ENCODE results near the gene TNFRSF18.

Gene TNFRSF18

DNA sequence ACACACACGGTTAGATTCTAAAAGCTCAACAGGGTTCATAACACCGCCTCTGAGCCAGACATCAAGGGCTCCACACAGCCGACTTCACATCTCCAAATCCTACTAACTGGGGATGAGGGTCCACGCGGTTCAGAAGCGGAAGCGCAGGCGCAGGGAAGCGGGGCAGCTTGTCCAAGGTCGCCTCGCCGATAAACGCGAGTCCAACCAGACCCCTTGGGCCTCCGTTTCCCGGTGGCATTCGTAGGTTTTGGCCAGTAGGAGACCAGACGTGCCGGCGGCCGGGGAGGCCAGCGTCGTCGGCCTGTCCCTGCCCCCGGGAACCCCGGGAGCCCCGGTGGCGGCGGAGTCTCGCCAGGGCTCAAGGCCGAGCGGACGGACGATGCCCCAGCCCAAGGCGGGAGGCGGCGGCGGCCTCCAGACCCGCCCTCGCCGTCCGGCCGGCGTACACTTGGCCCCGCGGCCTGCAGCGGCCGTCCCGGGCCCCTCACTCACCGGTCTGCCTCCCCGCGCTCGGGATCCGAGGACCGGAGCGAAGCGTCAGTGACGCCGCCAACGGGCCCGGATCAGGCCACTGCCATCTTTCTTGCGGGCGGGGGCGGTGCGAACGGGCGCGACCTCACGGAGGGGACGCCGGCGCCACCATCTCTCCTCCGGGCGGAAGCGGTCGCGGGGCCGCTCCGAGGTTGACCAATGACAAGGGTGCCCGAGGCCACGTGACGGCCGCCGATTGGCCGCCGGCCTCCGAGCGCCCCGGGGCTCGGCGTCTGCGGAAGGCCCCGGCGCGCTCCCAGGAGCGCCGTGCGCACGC is 25.2 kb upstream of the TNFRSF18 start, which contains the start of gene SDF4:
Gene SDF4 (minus strand): TSS at position 602 of the 808 bp plus-strand sequence. CDS start 3,229 bp downstream, outside the sequence.
- TF ChIP-seq CTCF (IDR thresholded peaks at IDR 0.05; ENCODE audit: low read depth, low read length, missing control alignments): no peak
- peak; percentile 82 for DNase-seq (ENCODE audit: extremely low read depth, low read depth)
- H3K4me3 ChIP-seq (replicated peaks; ENCODE audit: low read depth, low read length): peak within 1 kb of the TSS; percentile 96

- peak; percentile 37 for TF ChIP-seq CTCF (IDR thresholded peaks at IDR 0.05; ENCODE audit: low read depth, low read length, missing control alignments)
- peak overlapping the region; percentile 96 for H3K4me3 ChIP-seq (replicated peaks; ENCODE audit: low read depth, low read length)
- DNase-seq (ENCODE audit: extremely low read depth, low read depth): peak; percentile 44
Measured at GRCh38 chr1:1230656-1231399, 24.4 kb upstream of the TNFRSF18 start.

DNA sequence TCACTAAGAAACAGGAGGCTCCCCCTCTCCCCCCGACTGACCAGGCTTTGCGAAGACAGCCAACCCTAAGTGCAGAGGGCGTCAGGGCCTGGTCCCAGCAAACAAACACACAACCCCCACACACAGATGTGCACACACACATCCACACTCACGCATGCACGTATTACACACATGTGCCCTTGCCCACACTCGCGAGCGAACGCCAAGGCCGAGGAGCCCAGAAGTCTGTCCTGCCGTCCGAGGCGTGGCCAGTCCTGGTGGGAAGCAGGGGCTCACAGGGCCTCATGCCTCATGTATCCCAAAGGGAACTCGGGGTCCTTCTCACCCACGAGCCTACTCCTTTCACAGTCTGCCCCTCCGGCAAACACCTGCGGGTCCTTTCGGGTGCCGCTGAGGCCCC is 23.4 kb upstream of the TNFRSF18 start:
- peak overlapping the region; percentile 96 for H3K4me3 ChIP-seq (replicated peaks; ENCODE audit: low read depth, low read length)
- TF ChIP-seq CTCF (IDR thresholded peaks at IDR 0.05; ENCODE audit: low read depth, low read length, missing control alignments): no peak
- no peak for DNase-seq (ENCODE audit: extremely low read depth, low read depth)

DNA sequence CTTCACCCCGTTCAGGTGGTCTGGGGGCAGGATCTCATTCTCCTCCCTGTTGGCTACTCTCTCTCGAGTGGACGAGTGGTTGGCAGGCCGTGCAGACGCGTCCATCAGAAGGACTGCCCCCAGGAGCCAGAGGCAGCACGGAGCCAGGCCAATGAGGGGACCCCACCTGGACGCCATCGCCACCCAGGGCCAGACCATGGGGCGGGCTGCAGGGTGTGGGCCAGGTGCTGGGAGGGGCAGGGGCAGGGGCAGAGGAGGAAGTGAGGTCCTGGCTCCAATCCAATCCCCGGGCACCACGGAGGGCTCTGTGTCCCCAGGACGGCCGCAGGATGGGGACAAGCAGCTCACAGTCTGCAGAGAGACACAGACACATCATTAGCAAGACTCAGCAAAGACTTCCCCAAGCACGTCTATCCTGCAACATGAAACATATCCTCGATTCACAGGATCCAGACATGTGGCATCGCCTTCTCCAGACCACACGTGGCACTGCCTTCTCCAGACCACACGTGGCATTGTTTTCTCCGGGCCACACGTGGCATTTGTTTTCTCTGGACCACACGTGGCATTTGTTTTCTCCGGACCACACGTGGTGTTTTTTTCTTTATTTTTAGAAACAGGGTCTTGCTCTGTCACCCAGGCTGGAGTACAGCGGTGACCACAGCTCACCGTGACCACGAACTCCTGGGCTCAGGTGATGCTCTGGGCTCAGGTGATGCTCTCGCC is 22.4 kb upstream of the TNFRSF18 start:
- TF ChIP-seq CTCF (IDR thresholded peaks at IDR 0.05; ENCODE audit: low read depth, low read length, missing control alignments): no peak
- DNase-seq (ENCODE audit: extremely low read depth, low read depth): no peak
- no peak overlapping the region for H3K4me3 ChIP-seq (replicated peaks; ENCODE audit: low read depth, low read length)

GRCh38 chr1:1228187-1228586 is 21.8 kb upstream of the TNFRSF18 start:
- no peak for DNase-seq (ENCODE audit: extremely low read depth, low read depth)
- TF ChIP-seq CTCF (IDR thresholded peaks at IDR 0.05; ENCODE audit: low read depth, low read length, missing control alignments): no peak
- H3K4me3 ChIP-seq (replicated peaks; ENCODE audit: low read depth, low read length): no peak overlapping the region

DNA sequence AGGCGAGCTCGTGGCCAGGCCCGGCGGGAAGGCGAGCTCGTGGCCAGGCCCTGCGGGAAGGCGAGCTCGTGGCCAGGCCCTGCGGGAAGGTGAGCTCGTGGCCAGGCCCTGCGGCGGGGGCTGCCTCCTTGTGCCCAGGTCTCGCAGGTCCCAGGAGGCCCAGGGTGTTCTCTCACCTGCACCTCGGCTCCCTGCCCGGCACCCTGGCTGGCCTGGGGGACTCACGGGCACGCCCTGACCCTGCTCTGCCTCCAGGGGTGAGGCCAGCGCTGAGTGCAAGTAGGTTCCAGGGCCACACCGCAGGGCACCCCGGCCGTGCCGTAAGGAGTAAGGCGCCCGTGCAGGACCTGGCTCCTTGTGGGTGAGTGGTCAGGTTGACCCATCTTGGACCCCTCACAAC is 21.0 kb upstream of the TNFRSF18 start:
- DNase-seq (ENCODE audit: extremely low read depth, low read depth): no peak
- H3K4me3 ChIP-seq (replicated peaks; ENCODE audit: low read depth, low read length): no peak overlapping the region
- TF ChIP-seq CTCF (IDR thresholded peaks at IDR 0.05; ENCODE audit: low read depth, low read length, missing control alignments): no peak

Data from HFF-Myc (cell line).